ENCODE measurements around the gene IFNA10.
"Not testable (repeated sequence)": the region's sequence is repeated elsewhere in the genome, so short reads cannot be mapped to it uniquely, and the experiment has no call there.

The IFNA10 gene

DNA sequence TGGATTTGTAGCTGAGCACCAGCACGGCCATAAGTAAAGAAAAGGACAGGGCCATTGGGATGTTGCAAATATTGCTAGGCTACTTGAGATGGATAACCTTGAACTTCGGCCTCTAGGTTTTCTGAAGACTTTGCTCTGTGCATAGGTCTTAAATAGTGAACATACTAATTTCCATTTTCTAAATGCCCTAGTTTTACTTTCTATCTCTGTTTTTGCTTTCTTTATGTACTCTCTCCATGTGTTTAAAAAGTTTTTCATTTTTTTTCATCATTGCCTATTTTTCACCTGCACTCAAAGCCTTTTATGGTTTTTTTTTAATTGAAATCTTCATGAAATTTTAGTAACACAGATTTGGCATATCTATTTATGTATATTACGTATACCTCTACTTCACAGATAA is at the start of gene IFNA10:
TSS of gene IFNA10 (minus strand) at position 101 of the 400 bp plus-strand sequence. CDS start at position 55, 46 bp downstream.
- DNase-seq, result not testable (repeated sequence)

DNA sequence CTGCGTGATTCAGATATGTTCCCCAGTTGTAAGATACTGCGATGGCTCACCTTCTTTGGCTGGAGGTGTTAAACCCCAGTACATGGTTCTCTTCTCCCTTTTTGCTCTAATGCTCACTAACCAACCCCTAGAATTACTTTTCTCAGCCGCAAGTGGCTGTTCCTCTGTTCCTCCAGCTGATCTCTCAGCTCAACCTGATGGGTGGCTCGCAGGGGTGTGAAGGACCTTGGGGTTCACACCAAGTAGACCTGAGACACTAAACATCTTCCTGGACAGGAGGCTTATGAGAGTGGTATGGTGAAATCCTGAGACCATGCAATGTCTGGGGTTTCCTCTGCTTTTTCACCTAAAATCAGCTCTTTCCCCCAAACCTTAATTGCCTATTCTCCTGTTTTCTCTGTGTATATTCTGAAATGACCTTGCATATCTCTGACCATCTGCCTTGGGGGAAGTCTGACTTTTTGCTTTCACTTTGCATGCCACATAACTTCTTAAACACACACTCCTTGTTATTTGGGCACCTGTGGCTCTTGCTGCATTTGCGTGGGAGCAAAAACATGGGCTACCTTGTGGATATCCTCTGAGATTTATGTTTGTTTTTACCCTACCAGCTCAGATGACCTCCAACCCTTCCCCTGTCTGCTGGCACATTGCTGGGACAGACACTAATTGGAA is 48.7 kb upstream of the IFNA10 start:
- no peak for DNase-seq

GRCh38 chr9:21252721-21253547 is 46.0 kb upstream of the IFNA10 start:
- DNase-seq, result peak; percentile 13

DNA sequence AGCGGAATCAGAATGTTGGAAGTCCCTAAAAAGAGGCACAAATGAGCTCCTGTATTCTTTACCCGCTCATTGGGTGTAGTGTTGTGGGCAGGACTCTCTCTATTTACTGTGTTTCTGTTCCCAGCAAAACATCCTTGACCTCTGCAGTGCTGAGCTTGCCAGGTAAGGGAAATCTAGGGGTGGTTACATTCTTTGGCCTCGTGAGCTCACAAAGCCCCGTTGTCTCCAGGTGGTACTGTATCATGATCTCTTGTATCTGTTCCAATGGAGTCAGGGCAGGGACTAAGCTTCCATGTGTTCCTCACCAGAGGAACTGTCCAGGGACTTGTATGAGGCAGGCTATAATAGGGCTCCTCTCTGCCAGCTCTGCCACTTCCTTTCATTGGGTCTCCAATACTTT is 44.7 kb upstream of the IFNA10 start:
- no peak for DNase-seq

DNA sequence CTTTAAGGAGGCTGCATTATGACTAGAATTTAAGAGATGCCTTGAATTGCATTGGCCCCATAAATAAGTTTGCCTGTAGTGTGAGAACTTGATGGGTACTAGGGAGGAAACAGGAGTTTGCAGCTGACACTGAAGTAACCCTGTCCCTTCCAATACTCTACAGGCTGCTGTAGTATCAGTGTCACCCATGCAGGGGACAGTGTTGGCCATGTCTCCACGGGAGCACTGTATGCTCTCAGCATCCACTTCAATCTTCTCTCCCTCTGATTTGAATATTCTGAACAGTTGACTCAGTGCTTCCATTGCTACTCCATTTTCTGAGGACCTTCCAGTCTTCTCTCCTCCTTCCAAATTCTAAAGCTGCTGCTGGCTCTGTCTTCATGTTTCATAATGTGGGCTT is 44.2 kb upstream of the IFNA10 start:
- no peak for DNase-seq

DNA sequence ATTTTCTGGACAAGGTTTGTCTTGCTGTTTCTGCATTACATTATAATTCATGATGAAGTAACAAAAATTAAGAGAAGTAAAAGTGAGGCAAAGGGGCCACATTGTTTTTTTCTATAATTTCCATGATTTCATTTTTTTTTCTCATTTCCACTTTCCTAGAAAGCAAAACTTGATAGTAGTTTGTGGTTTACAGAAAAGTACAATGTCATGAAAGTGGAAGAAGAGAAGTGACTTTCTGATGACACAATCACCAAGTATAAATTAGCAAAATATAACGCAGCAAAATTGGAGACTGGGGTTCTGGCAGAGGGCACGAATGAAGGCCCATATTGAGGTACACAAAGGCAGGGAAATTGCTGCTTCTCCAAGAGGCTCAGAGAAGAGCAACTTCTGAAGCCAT is 37.9 kb upstream of the IFNA10 start:
- no peak for DNase-seq

- no peak for DNase-seq
Measured at GRCh38 chr9:21239911-21240310, 33.0 kb upstream of the IFNA10 start, which contains the start of gene IFNA14. Gene IFNA14, minus strand, starts transcription at chr9:21240005. Its CDS starts 70 bp downstream, at chr9:21239935.

DNA sequence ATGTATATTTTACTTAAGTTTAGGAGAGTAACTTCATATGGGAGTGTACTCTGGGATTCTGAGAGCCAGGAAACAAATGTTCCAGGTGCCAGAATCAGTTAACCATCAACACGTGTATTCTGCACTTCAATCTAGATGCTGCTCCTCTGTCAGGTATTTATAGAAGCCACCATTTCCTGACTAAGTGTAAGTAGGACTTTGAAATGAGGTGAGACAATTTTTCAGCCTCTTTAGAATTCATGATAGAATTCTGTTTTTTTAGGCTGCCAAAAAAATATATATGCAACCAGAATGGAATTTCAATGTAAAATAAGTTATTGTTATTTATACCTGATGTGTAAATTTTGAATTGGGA is 29.4 kb upstream of the IFNA10 start:
- DNase-seq, result not testable (repeated sequence)

DNA sequence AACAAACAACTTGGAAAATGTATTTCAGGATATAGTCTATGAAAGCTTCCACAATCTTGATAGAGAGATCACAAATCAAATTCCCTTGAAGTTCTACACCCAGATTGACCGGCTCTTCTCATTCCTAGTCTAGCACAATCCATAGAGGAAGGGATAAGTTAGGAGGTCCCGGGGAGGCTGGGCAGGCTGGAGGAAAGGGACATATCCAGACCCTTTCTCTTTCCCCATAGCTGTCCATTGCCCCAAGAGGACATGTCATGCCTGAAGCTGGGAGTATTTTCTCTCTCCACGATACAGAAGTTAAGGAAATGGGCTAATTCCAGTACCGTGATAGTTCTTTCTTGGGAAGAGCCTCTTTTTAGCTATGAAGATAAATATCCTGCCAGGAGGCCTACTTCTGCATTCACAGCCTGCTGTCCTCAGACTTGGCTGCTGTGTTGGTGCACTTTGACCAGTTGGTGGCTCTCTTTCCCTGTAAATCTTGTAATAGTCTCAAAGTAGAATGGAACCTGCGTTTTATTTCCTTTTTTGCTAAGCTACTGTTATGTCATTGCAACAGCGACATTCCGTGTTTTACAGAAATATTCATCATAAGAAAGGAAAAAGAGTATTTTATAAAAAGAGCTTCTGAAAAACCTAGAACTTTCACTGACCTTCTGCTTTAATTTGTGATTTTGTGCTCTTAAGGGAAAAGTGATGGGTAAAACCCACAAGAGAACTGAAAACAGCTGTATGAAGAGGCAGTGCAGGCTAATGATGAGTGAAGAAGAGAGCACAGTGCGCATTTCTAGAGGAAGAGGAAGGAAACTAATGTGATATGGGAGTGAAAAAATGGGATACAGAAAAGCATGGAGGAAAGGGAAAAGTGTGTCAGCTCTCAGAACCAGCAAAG is 28.8 kb upstream of the IFNA10 start:
- not testable (repeated sequence) for DNase-seq

GRCh38 chr9:21234153-21234687 is 27.3 kb upstream of the IFNA10 start:
- no peak for DNase-seq

DNA sequence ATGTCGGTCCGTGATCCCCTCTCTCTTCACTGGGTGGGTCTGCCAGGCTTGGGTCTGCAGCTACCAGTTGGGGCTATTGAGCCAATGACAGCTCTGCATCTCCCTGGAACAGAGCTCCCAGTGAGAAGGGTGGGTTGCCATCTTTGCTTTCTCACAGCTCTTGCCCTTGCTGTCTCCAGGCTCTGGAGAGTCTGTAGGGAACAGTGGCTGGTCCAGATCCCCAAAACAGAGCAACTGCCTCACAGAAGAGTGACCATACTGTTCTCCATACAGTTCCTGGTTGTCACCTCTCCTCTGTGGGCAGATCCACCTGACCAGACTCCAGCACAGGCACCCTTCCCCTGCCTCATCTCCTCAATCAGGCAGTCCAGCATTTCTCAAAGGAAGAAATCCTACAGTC is 26.3 kb upstream of the IFNA10 start:
- DNase-seq, result no peak

GRCh38 chr9:21228122-21228521 is 21.2 kb upstream of the IFNA10 start, which contains the start of gene IFNA17:
Gene IFNA17, minus strand, starts transcription at chr9:21228222. Its CDS starts 49 bp downstream, at chr9:21228173.
- DNase-seq, result no peak

- DNase-seq, result not testable (repeated sequence)
Measured at GRCh38 chr9:21217211-21217610, 10.3 kb upstream of the IFNA10 start, which contains the start of gene IFNA16. Gene IFNA16, minus strand, starts transcription at chr9:21217311. Its CDS starts 6 bp downstream, at chr9:21217305.

GRCh38 chr9:21213411-21214326 is 6.7 kb upstream of the IFNA10 start:
- DNase-seq, result not testable (repeated sequence)

DNA sequence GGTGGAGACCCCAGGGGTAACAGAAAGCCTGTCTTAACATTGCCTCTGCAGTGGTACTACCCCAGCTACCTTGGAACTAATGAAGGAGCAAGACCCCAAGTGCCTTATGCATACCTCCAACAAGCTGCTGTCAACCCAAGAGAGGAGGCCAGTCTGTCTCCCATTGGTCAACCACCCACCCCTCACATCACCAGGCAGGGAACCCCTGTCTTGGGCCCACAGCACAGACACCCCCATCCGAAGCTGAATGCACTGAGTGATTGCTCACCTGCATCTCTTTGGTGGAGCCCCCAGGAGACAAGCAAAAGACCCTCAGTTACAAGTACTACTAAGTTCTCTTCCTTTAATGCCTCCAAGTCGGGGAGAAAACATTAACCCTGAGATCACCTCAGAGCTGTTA is 5.2 kb upstream of the IFNA10 start:
- DNase-seq, result not testable (repeated sequence)

DNA sequence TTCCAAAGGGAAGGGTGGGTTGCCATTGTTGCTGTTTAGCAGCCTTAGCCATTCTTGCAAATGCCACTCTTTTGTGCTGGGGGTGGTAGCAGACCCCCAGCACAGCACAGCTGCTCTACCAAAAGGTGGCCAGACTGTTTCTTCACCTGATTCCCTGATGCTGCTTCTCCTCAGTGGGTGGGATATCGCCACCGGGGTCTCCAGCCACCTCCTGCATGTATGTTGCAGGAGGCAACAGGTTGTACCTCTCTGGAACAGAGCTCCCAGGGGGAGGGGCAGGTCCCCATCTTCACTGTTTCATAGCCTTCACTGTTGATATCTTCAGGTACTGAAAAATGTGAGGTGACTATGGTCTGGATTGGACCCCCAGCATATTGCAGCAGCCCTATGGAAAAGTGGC is 3.8 kb upstream of the IFNA10 start:
- DNase-seq, result not testable (repeated sequence)

GRCh38 chr9:21210311-21210710 is 3.4 kb upstream of the IFNA10 start:
- no peak for DNase-seq

GRCh38 chr9:21205204-21205603 is 1.7 kb downstream of the IFNA10 start:
- DNase-seq, result no peak

- DNase-seq, result not testable (repeated sequence)
Measured at GRCh38 chr9:21202105-21202504, 4.8 kb downstream of the IFNA10 start, which contains the start of gene IFNA7. Gene IFNA7, minus strand, starts transcription at chr9:21202205. Its CDS starts 40 bp downstream, at chr9:21202165.

DNA sequence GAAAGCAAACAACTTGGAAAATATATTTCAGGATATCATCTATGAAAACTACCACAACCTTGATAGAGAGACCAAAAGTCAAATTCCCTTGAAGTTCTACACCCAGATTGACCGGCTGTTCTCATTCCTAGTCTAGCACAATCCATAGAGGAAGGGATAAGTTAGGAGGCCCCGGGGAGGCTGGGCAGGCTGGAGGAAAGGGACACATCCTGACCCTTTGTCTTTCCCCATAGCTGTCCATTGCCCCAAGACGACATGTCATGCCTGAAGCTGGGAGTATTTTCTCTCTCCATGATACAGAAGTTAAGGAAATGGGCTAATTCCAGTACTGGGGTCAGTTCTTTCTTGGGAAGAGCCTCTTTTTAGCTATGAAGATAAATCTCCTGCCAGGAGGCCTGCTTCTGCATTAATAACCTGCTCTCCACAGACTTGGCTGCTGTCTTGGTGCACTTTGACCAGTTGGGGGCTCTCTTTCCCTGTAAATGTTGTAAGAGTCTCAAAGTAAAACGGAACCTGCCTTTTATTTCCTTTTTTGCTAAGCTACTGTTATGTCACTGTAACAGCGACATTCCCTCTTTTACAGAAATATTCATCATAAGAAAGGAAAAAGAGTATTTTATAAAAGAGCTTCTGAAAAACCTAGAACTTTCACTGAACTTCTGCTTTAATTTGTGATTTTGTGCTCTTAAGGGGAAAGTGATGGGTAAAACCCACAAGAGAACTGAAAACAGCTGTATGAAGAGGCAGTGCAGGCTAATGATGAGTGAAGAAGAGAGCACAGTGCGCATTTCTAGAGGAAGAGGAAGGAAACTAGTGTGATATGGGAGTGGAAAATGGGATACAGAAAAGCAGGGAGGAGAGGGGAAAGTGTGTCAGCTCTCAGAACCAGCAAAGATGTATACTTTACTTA is 11.8 kb downstream of the IFNA10 start:
- DNase-seq, result not testable (repeated sequence)

Measured in SHP77 treated with DMSO at 0.1 percent for 48 hours (cell line).